GM12872 (cell line): ENCODE results near the gene MARK1.

ENCODE experiments used
- CTCF ChIP-seq: IDR thresholded peaks from 3 replicates; pipeline ENCODE4 v1.5.1; 2011; ENCODE audit warnings: low read depth, mild to moderate bottlenecking, low read length, moderate library complexity; ENCODE audit not compliant: insufficient read depth

The MARK1 gene

DNA sequence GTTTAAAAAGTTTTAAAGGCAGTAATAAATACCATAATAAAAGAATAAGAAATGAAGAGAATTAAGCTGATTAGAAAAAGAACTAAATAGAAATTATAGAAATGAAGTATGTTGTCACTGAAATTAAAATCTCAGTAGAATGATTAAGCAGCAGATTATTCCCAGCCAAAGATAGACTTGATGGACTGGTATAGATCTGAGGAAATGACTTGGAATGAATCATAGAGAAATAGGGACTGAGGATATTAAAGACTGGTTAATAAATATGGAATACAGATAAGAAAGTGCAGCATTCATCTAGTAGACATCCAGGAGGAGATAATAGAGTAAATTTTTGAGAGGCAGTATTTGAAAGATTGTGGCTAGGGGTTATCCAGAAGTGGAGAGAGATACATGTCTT, 28.7 kb downstream of the MARK1 start:
- TF ChIP-seq CTCF = no peak

DNA sequence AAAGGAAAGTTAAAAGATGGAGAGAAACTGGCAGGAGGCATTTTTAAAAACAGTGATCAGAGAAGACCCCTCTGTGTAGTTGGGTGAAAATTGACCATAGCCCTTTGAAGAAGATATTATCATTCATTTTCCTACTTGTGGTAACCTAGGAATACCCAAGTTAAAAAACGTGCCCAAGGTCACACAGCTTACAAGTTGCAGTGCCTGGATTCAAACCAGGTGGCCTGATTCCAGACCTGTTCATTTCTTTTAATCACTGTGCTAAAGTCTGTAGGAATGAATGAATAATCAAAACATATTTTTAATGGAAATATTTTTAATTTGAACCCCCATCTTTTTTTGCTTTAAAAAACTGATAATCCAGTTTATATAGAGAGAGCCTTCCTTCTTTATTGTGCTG, 35.6 kb downstream of the MARK1 start:
- TF ChIP-seq CTCF = no peak

- TF ChIP-seq CTCF = no peak
Observed at GRCh38 chr1:220564216-220564615, 36.3 kb downstream of the MARK1 start.

GRCh38 chr1:220565670-220566069, 37.7 kb downstream of the MARK1 start:
- no peak for TF ChIP-seq CTCF

- TF ChIP-seq CTCF = no peak
Observed at GRCh38 chr1:220566869-220567268, 38.9 kb downstream of the MARK1 start.

- no peak for TF ChIP-seq CTCF
Observed at GRCh38 chr1:220572416-220572815, 44.5 kb downstream of the MARK1 start.

DNA sequence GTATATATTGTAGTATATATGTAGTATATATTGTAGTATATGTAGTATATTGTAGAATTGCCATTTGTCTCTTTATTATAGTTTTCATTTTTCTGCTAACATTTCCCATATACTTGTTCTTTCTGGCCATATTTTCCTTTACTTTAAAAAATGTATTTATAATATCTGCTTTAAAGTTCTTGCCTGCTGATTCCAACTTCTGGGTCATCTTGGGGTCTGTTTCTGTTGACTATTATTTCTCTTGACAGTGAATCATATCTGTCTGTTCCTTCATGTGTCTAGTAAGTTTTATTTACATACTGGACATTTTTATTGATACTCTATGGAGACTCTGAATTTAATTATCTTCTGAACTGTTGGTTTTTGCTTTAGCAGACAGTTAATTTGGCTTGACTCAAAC, 45.9 kb downstream of the MARK1 start:
- TF ChIP-seq CTCF = no peak
